ENCODE data around the gene VCPKMT. TPM values are rescaled to one million over a fixed set of nuclear protein-coding genes. Genes with fewer than 3 reads are reported as not detected.
A peak's percentile ranks its signal among the peaks of the same experiment; 100 is the strongest.

The VCPKMT gene
- 6.1 and 9.6 TPM in 2 replicates for total RNA-seq (ENCODE audit: low replicate concordance)

- DNase-seq (ENCODE audit: low read depth): peak; percentile 88
- no peak for TF ChIP-seq CTCF (IDR thresholded peaks at IDR 0.05; ENCODE audit: insufficient read depth, low read length)
These were observed at the start of gene VCPKMT for GRCh38 chr14:50116181-50116956. VCPKMT (minus strand) TSS chr14:50116572; CDS start chr14:50116552, 20 bp downstream.

DNA sequence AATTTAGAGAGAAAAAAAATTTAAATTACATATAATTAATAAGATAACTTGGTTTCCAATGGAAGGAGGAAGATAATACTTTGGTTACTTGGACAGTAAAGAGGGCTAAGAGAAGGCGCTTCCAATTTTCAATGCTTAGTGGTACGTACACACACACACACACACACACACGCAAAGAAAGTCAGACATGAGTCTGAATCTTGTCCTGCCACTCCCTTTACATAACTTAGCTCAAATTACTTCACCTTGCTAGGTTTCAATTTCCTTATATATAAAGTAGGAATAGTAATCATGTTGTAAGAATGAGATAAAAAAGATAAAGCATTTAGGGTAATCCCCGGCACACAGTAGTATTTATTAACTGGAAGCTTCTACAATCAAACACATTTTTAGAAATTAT is 39.7 kb upstream of the VCPKMT start:
- no peak for TF ChIP-seq CTCF (IDR thresholded peaks at IDR 0.05; ENCODE audit: insufficient read depth, low read length)
- no peak overlapping the region for H3K4me3 ChIP-seq (ENCODE audit: low read depth, low read length)
- no peak for DNase-seq (ENCODE audit: low read depth)

More at GRCh38 chr14:50116181-50116956, at the start of gene VCPKMT:
- peak within 1 kb of the TSS; percentile 89 for H3K4me3 ChIP-seq (ENCODE audit: low read depth, low read length)

DNA sequence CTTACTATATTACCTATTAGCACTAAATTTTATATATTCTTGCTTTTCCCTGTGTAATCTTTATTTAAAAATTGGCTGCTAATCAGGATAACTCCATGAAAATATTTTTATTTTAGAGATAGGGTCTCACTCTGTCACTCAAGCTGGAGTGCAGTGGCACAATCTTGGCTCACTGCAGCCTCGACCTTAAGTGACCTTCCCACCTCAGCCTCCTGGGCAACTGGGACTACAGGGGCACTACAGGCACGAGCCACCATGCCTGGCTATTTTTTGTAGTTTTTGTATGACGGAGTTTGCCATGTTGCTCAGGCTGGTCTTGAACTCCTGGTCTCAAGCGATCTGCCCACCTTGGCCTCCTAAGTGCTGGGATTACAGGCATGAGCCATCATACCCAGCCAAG is 32.4 kb upstream of the VCPKMT start:
- no peak for TF ChIP-seq CTCF (IDR thresholded peaks at IDR 0.05; ENCODE audit: insufficient read depth, low read length)
- H3K4me3 ChIP-seq (ENCODE audit: low read depth, low read length): no peak overlapping the region
- no peak for DNase-seq (ENCODE audit: low read depth)

GRCh38 chr14:50139192-50139591 is 22.8 kb upstream of the VCPKMT start:
- no peak for TF ChIP-seq CTCF (IDR thresholded peaks at IDR 0.05; ENCODE audit: insufficient read depth, low read length)
- no peak for DNase-seq (ENCODE audit: low read depth)
- no peak overlapping the region for H3K4me3 ChIP-seq (ENCODE audit: low read depth, low read length)

DNA sequence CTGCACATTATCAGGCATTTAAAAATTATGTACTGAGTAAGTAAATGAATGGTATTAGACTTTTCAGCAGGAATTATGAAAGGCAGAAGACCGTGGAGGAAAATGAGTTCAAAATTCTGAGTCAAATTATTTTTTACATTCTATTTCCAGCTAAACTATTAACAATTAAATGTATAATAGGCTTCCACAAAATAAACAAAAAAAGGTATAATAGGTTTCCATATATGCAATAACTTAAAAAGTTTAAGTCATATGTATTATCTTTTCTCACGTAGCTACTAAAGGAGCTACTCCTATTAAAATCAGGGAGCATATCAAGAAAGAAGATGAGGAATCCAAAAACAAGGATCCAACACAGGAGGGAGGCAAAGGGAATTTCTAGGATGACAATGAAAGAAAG is 11.4 kb upstream of the VCPKMT start:
- DNase-seq (ENCODE audit: low read depth): no peak
- TF ChIP-seq CTCF (IDR thresholded peaks at IDR 0.05; ENCODE audit: insufficient read depth, low read length): no peak
- no peak overlapping the region for H3K4me3 ChIP-seq (ENCODE audit: low read depth, low read length)

DNA sequence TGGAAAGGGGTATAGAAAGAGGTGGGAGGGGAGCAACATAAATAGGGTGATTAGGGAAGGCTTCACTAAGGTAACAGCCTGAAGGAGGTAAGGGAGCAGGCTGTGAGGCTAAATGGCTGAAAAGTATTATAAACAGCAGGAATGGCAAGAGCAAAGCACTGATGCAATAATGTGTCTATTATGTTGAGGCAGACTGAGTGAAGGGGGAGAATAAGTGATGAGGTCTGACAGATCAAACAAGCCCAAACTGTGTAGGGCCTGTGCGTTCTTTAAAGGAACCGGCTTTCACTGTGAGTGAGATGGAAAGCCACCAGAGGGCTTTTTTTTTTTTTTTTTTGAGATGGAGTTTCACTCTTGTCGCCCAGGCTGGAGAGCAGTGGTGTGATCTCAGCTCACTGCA is 6.7 kb upstream of the VCPKMT start:
- H3K4me3 ChIP-seq (ENCODE audit: low read depth, low read length): no peak overlapping the region
- no peak for TF ChIP-seq CTCF (IDR thresholded peaks at IDR 0.05; ENCODE audit: insufficient read depth, low read length)
- DNase-seq (ENCODE audit: low read depth): no peak
